NT2/D1 (cell line): ENCODE data around the gene DENND5B.

Source experiments
- YY1 ChIP-seq: IDR thresholded peaks from 2 replicates; pipeline ENCODE4 v1.6.1; 2011; ENCODE audit not compliant: insufficient read length, insufficient read depth
- ZNF274 ChIP-seq: IDR thresholded peaks from 2 replicates; pipeline ENCODE4 v1.6.1; 2011; ENCODE audit warnings: mild to moderate bottlenecking, low read depth, low read length

DNA sequence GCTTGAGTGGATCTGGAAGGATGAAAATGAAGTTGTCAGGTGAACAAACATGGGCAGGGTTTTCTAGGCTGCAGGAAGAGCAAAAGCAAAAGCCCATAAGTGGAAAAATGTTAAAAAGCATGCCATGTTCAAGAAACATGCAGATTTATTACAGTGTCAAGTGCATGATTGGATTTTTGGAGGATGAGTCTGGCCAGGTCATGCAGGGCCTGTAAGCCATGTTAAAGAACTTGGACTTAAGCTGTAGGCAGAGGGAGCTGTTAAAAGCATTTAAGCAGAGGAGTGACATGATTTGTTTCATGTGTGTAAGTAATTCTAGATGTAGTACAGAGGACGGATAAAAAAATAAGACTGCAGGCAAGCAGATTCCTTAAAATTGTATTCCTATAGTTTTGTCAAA is 248.7 kb downstream of the DENND5B start:
- TF ChIP-seq YY1 (no peak), ZNF274 (no peak)
